Activated T-cell treated with anti-CD3 and anti-CD28 coated beads for 1 hour (primary cell): ENCODE measurements around the gene ZNF74.
A peak's percentile ranks its signal among the peaks of the same experiment; 100 is the strongest.

Source experiments
- DNase-seq: peaks from one replicate; pipeline ENCODE4 v3.0.0-alpha.2; 2020; ENCODE audit warnings: low read depth

ZNF74 gene

DNA sequence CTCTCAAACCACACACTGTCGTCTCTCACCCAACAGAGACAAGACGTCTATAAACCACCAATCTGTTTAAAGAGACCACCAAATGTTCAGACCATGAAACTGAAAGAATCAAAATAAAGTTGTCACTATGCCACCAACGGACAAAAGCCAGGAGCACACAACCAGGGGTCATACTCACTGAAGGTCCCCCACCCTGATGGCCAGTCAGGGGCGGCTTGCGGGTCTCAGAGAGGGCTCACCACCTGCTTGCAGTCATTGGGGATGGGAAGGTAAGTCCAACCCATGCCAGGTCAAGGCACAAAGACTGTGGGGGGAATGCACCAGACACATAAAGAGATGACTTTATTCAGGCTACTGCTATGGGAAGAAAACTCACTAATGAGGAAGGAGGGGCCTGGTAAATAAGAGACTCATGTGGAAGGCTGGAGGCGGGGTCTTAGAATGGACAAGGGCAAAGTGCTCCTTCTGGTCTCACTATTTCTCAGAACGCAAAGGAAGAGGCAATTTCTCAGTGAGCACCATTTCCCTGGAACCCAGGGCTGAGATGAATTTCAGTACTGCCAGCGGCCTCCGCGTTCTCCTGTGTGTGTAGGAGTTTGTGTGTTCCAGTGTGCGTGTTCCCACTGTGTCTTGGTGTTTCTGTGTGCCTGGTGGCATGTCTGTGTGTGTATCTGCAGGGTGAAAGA is 26.3 kb downstream of the ZNF74 start:
- no peak for DNase-seq

DNA sequence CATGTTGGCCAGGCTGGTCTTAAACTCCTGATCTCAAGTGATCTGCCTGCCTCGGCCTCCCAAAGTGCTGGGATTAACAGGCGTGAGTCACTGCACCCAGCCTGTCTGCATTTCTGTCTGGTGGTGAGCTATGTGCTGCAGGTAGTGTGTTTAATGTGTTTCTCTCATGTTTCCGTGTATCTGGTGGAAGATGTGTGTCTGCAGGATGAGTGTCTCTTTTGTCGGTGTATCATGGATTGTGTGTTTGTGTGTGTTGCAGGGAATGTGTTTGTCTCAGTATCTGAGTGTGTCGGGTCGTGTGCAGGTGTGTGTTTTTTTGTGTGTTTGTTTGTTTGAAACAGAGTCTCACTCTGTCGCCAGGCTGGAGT is 27.5 kb downstream of the ZNF74 start:
- no peak for DNase-seq

DNA sequence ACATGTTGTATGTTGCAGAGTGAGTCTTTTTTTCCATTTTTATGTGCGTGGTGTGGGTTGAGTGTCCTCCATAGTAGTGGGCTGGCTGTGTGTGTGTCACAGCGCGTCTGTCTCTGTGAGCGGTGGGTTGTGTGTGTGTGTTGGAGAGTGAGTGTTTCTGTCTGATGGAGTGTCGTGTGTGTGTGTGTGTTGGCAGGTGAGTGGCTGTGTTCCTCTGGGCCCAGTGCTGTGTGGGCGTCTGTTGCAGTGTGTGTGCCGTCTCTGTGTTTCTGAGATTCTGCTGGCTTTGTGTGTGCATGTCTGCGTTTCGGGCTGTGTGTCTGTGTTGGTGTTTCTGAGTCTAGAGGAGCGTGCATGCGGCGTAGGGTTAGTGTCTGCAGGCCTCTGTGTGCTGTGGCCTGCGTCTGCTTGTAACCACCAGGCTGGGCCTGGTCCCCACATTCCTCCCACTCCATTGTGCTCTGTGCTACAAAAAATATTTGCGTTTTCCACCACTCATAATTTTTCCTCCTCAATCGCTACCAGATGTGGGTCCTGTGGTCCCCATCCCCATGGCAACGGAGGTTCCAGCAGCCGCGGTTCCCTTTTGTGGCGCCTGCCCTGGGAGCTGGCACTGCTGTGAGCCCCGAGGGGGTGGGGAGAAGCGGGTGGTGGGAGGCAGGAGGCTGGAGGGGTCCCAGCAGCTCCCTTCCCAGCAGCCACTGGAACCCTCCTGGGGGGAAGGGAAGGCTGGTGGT is 28.5 kb downstream of the ZNF74 start:
- no peak for DNase-seq

DNA sequence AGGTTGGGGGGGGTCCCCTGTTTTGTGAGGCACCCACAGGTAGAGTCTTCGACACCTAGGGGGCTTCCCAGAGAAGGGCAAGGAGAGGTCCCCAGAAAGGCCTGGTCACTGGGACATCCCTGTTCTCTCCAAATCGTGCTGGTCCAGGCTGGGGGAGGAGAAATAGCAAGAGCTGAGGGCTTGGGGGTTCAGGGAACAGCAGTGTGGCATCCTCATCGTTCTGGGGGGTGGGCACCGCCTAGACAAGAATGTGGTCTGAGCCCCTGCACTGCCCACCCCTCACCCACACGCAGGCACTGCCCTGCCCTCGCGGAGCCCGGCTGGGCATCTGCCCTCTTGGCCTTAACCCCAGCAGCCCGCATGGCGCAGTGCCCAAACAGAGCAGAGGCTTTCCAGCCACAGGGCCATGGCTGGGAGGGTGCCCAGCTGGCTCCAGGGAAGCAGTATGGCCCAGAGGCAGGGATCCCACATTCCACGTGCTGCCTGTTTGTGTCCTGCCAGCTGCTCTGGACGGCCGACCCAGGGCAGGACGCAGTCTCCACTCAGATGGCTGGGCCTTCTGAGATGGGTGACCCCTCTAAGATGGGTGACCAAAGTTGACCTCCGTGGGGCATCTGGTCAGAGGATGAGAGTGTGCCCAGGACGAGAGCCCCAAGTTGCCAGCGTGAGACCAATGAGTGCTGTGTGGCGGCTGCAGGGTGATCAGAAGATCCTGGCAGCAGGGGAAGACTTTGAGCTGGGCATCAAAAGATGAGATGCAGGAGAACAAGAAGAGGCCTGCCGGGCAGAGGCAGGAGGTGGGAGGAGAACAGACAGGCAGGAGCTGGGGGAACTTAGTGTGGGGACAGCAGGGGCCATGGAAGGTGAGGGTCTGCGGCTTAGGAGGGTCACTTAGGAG is 29.3 kb downstream of the ZNF74 start:
- DNase-seq, result no peak

DNA sequence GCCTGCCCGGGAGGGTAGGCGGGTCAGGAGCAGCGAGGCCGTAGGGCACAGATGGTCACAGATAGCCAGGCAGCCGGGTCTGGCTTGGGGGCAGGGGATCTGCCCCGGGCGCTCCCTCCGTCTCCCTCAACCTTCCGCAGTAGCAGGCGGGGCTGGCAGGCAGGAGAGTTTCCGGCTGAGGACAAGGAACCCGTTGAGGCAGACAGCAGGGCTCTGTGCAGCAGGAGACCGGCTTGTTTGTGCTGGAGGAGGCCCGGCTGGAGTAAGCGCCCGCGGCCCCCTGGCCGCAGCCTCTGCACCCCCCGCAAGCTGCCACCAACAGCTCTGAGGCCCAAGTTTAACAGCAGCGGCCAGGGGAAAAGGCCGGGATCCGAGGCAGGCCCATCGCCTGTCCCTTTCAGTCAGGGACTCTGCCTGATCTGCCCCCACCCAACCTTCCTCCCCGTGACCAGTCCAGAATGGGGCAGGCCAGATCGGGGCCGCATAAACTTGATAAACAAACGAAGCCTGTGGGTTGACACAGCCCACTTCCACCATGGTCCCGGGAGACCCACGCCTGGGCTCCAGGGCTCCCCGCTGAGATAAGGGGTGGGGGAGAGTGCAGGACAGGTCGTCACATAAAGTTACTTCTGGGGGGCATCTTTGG is 30.1 kb downstream of the ZNF74 start:
- DNase-seq, result no peak

DNA sequence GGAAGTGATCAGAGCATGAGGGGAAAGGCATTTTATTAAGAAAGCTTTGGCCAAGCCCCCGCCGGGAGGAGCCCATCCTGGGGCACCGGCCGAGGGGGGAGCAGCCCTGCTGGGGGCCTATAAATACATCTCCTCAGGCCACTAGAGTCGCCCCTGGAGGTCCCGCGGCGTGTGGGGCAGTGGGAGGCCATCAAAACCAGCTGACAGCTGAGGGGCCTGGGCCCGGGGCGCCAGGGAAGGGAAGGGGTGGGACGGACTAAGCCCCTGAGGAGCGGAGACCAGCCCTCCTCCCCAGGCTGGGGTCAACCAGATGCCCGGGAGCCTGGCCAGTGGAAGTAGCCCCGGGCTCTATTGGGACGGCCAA is 30.6 kb downstream of the ZNF74 start:
- DNase-seq, result no peak

DNA sequence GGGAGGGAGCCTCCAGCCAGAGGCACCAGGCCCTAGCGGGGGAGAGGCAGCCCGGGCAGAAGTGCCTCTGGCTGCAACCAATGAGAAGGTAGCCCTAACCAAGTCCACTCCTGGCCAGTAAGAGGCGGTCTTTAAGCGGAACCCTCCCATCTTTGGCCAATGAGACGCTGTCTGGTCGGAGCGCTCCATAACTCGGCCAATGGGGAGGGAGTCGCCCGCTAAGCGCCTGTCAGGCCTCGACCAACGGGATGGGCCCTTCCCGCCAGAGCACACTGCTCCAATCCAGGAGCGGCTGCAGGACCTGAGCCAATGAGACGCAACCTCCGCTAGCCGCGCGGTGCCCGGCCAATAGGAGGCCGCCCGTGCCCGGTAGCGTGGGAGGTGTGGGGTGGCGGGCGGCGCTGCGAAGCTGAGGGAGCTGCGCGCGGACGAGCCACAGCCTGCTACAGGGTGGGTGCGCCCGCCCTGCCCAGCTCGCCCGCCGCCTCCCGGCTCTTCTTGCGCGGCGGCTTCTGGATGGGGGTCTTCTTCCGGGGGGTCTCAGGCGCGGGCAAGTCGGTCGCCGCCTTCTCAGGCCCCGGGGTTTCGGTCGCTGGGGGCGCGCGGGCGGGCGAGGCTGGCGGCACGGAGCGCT is 31.1 kb downstream of the ZNF74 start:
- DNase-seq, result no peak

DNA sequence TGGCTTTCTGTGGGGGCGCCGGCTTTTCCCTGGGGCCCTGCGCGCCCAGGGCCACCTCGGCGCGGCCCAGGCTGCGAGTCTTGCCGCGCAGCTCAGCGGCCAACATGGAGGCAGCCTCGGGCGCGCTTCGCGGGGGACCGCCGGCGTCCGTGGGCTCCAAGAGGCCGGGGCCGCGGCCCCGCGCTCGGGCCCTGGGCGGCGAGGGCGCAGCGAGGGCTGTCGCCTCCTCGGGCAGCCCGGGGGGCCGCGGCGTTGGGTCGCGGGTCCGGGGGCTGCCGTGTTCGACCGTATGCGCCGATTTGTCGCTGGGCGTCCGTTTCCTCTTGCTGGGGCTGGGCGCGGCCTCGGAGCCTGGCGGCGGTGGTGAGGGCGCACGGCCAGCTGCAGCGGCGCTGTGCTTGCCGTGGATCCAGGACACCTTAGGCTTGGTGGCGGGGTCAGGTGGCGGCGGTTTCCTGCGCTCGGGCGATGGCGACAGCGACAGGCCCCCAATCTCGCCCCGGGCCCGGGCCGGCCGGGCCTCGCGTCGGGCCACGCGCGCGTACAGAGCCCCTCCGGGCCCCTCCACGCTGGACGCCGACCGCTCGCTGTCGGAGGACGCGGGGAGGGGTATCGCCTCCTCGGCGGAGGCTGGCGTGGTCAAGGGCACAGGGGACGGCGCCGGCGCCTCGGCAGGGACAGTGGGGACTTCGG is 31.8 kb downstream of the ZNF74 start:
- no peak for DNase-seq

DNA sequence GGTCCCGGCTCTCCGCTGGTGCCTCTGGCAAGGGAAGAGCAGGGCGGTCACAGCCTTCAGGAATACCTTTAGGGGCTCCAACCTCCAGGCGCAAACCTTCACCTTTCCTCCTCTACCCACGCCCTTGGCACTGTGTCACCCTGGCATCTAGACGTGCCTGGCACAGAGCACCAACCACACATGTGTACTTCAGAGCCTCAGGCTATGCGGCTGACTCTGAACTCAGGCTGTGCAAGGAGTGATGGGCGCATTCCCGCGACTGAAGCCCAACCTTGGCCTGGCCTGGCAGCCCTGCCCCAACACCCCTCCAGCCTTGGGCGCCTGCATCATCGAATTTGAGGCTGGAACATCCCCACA is 32.3 kb downstream of the ZNF74 start:
- no peak for DNase-seq

DNA sequence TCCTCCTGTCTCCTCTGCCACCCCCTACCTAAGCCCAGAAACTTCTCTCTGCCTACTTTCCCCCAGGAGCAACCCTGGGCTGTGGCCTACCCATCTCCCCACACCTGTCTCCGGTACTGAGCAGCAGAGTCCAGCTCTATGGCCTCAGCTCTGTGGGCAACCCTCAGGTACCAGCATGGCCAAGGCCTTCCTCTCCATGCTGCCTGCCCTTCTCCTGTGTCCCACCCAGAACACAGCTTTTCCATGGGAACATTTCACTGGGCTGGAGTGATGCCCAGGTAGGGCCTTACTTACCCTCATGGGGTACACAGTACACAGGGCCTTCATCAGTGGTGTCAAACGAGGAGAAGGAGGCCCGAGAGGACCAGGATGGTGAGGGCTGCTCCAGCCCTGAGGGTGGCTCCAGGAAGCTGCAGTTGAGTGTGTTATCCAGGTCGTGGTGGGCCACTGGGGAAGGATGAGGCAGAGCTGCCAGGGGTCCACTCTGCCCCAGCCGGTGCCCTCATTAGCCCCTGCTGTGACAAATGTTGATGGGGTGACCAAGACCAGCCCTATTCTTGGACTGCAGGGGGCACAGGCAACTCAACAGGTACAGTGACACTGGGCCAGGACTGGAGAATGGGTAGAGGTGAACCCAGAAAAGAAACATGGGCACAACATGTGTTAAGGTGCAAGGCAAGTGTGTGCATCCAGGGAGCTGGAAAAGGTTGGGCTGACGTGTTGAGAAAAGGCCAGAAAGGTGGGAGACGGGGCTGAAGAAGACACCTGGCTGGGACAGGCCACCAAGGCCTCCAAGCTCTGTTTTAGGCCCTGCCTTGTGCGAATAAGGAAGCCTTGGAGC is 33.4 kb downstream of the ZNF74 start:
- DNase-seq, result no peak

DNA sequence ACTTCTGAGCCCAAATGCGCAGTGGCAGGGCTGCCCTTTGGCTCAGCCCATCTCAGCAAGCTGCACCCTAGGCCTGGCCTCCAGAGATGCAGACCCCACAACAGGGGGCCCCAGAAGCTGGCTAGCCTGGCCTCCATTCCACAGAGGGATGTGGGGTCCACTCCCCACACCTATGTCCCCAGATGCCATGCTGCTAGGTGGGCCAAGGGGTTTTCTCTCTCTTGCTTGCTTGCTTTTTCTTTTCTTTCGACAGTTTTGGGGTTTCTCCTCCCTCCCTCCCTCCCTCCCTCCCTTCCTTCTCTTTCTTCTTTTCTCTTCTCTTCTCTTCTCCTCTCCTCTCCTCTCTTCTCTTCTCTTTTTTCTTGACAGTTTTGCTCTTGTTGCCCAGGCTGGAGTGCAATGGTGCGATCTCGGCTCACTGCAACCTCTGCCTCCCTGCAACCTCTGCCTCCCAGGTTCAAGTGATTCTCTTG is 34.0 kb downstream of the ZNF74 start:
- no peak for DNase-seq

DNA sequence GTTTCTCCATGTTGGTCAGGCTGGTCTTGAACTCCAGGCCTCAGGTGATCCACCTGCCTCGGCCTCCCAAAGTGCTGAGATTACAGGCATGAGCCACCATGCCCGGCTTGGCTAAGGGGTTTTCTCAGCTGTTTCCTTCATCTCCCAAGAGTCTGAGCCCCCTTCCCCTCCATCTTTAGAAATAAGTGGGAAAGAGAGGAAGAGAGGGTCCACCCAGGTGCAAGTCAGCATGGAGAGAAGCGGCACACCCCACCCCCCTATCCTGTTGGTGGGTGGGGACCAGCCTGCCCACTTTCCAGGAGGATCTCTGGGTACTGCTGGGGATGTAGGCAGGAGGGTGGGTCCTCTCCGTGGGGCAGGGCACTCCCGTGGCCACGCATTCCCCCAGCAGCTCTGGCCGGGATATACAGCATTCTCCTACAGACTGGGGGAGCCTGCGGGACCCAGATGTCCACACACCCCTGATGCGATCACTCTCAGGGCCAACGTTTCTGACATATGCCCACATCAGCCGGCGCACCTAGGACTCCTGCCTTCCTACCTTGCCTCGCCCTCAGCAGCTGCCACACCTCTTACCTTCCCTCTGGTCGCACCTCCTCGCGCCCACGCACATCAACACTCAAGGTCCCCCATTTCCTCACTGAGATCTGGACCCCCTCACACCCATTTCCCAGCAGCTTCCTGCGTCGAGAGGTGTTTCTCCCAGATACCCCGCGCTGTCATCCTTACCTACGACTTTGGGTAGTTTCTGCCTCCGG is 34.7 kb downstream of the ZNF74 start:
- DNase-seq, result no peak

DNA sequence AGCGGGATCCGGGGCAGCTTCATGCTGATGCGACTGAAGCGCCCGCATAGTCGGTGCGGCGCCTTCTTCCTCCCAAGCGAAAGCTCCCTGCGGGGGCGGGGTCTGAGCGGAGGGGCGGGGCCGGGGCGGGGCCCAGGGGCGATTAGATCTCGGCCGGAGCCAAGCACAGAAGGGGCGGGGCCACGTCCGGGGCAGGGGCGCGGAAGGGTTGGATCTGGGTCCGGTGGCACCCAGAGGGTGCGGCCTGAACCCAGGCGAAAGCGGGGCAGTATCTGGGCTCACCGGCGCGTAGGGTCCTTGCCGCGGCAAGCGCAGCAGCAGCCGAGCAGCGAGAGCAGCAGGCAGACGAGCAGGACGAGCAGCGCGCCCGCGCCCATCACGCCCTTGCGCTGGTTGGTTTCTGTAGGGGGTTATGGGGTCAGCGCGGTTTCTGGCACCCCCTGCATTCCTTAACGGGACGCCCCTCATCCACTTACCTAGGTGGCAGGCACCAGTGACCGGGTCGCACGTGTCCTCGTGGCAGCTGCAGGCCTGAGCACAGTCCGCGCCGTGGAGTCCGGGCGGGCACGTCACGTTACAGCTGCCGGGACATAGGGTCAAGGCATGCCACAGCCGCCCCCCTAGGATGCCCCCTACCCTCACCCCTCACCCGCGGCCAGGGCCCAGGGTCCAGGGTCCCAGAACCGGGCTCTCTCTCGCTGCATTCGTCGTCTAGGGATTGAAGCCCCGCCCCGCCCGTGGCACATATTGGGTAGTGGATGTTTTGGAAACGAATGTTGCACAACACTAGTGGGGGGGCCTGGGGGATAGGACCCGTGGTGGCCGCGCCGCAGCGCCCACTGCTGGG is 35.5 kb downstream of the ZNF74 start:
- DNase-seq, result peak; percentile 75

DNA sequence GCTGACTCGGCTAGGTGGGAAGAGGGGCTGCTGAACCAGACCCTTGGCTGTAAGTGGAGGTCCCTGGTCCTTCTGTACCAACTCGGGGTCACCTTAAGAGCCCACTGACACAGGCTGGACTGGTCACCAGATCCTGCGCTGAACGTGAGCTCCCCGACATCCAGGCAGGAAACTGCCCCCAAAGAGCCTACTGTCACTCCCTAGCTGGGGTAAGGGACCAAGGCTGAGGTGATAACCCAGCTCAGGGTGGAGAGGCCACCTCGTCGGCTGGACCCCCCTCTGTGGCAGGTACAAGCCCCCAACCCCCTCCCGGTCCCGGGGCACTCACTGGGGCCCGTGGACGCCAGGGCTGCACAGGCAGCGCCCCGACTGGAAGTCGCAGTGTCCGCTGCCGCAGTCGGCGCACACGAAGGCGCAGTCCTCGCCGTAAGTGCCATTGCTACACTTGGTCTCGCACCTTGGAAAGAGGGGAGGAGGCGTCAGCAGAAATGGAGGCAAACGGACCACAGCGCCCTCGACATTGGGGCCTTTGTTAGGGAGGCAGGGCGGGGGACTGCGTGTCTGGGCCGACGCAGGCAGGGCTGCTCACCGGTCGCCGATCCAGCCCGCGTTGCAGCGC is 36.3 kb downstream of the ZNF74 start:
- no peak for DNase-seq

DNA sequence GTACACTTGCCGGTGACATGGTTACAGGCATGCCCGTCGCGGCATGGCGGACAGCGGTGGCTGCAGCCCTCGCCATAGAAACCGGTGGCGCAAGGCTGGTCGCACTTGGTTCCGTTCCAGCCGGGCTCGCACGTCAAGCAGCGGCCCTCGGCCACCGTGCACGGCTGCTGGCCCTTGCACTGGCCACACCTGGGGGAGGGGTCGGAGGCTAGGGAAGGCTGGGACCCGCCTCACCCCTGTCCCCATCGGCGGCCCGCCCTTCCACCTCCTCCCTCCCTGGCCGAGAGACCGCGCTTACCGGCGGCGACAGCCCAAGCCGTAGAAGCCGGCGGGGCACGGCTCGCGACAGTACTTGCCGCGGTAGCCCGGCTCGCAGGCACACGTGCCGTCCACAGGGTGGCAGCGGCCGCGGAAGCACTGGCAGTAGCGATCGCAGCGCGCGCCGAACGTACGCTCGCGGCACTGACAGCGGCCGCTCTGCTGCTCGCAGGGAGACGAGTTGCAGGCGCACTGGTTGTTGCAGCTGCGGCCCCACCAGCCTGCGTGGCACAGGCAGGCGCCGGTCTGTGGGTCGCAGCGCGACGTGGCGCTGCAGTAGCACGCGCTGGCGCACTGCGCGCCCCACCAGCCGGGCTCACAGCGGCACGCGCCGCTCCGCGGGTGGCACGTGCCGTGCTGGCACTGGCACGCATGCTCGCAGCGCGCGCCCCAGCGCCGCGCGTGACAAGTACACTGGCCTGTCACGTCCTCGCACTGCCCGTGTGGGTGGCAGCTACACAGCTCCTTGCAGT is 37.0 kb downstream of the ZNF74 start:
- DNase-seq, result peak; percentile 44

DNA sequence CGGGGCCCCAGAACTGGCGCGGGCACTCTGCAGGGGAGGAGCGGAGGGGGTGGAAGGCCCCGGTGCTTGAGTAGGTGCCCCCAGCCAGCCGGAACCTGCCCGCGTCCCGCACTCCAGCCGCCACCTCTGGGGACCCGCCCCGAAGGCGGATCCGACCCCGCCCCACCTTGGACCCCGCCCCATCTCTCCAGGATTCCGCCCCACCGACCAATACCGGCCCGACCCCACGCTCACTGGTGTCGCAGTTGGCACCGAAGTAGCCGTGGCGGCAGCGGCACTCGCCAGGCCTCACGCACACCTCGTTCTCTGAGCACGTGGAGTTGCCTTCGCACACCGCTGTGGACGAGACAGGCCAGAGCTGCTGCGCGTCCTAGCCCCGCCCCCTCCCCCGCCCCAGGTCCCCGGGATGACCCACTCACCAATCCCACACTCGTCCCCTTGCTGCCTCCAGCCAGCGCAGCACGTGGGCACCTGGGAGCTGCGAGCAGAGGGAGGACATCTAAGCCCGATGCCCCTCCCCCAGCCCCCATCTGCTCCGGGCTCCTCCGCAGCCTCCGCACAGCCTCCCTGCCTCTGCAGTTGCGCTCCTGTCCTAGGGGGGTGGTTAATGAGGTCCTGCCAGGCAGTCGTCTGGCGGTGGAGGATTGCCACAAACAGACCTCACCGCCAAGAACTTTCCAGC is 37.7 kb downstream of the ZNF74 start:
- no peak for DNase-seq

DNA sequence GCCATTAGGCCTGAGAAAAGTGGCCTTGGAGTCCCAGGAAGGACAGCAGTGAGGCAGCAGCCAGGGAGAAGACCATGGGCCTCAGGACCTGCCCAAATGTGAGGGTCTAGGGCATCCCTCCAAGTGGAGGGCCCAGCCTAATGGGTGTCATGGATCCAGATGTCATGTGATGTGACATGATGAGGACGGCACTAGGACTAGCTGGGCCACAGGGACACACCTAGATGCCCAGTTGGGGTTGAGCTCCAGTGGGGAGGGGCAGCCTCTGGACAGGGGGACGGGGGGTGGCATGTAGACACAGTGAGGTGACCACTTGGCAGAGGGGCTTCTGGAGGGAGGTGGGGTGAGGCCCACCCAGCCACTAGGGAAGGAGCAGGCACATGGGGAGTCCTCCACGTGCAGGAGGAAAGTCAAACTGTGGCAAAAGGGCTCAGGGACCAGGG is 38.3 kb downstream of the ZNF74 start:
- no peak for DNase-seq
